Activated CD8-positive, alpha-beta memory T cell treated with anti-CD3 and anti-CD28 coated beads, Interleukin-2, amount 50 U/mL, for 24 hours (primary cell): ENCODE data around the gene CFAP206.
A peak's percentile ranks its signal among the peaks of the same experiment; 100 is the strongest.
"Not testable (repeated sequence)": the region's sequence is repeated elsewhere in the genome, so short reads cannot be mapped to it uniquely, and the experiment has no call there.

Experiments used
- DNase-seq: peaks from one replicate; pipeline ENCODE4 v3.0.0-alpha.2; 2020; ENCODE audit errors: extremely low read depth

CFAP206 gene

GRCh38 chr6:87420360-87420759, 12.6 kb downstream of the CFAP206 start:
- DNase-seq, result no peak

GRCh38 chr6:87421576-87421975, 13.8 kb downstream of the CFAP206 start:
- DNase-seq, result no peak

GRCh38 chr6:87426789-87427188, 19.0 kb downstream of the CFAP206 start:
- no peak for DNase-seq

GRCh38 chr6:87430499-87430898, 22.7 kb downstream of the CFAP206 start:
- DNase-seq, result no peak

- no peak for DNase-seq
Observed at GRCh38 chr6:87431263-87431662, 23.5 kb downstream of the CFAP206 start.

GRCh38 chr6:87436435-87436834, 28.7 kb downstream of the CFAP206 start:
- DNase-seq, result no peak

- no peak for DNase-seq
Observed at GRCh38 chr6:87441711-87442110, 33.9 kb downstream of the CFAP206 start.

- no peak for DNase-seq
Observed at GRCh38 chr6:87444362-87444761, 36.6 kb downstream of the CFAP206 start.

- DNase-seq, result no peak
Observed at GRCh38 chr6:87465051-87465450, 57.3 kb downstream of the CFAP206 start.

GRCh38 chr6:87472525-87473418, 65.0 kb downstream of the CFAP206 start, which contains the start of gene SLC35A1:
Gene SLC35A1, plus strand, starts transcription at chr6:87472974. Its CDS starts 30 bp downstream, at chr6:87473004.
- peak; percentile 63 for DNase-seq

- DNase-seq, result peak; percentile 13
Observed at GRCh38 chr6:87473419-87473903, 65.7 kb downstream of the CFAP206 start.

- no peak for DNase-seq
Observed at GRCh38 chr6:87481931-87482330, 74.2 kb downstream of the CFAP206 start.

- DNase-seq, result no peak
Observed at GRCh38 chr6:87482366-87482765, 74.6 kb downstream of the CFAP206 start.

- DNase-seq, result no peak
Observed at GRCh38 chr6:87483929-87484328, 76.2 kb downstream of the CFAP206 start.

GRCh38 chr6:87484491-87484890, 76.7 kb downstream of the CFAP206 start:
- no peak for DNase-seq

- DNase-seq, result no peak
Observed at GRCh38 chr6:87487555-87487954, 79.8 kb downstream of the CFAP206 start.

GRCh38 chr6:87489326-87489725, 81.6 kb downstream of the CFAP206 start:
- not testable (repeated sequence) for DNase-seq

- no peak for DNase-seq
Observed at GRCh38 chr6:87494761-87495422, 87.1 kb downstream of the CFAP206 start.

GRCh38 chr6:87498048-87498447, 90.3 kb downstream of the CFAP206 start:
- no peak for DNase-seq

GRCh38 chr6:87501809-87502572, 94.2 kb downstream of the CFAP206 start:
- DNase-seq, result no peak

- DNase-seq, result no peak
Observed at GRCh38 chr6:87504441-87504840, 96.7 kb downstream of the CFAP206 start.
